Activated naive CD4-positive, alpha-beta T cell treated with anti-CD3 and anti-CD28 coated beads, Interleukin-2, amount 10 ng/mL, durations not matched to agents 7 days and 5 days (primary cell): ENCODE data around the gene SEL1L.
A peak's percentile ranks its signal among the peaks of the same experiment; 100 is the strongest.

ENCODE experiments used
- CTCF ChIA-PET: fragments of 350-600 bp; sonication (Branson Sonifier 250); formaldehyde crosslinking; loops from one replicate; lab custom pipeline; 2021; ENCODE audit warnings: antibody characterized with exemption; lab: Charles Lee
- DNase-seq: peaks from one replicate; pipeline ENCODE4 v3.0.0-alpha.2; 2020
- H3K27ac Mint-ChIP-seq: one replicate; pipeline ENCODE4 v1.8.0; 2021; ENCODE audit warnings: mild to moderate bottlenecking, moderate library complexity, mixed read lengths
- H3K27me3 Mint-ChIP-seq: one replicate; pipeline ENCODE4 v1.8.0; 2021; ENCODE audit warnings: mild to moderate bottlenecking, mixed read lengths
- H3K36me3 Mint-ChIP-seq: one replicate; pipeline ENCODE4 v1.8.0; 2021; ENCODE audit warnings: mixed read lengths
- H3K4me1 Mint-ChIP-seq: one replicate; pipeline ENCODE4 v1.8.0; 2021; ENCODE audit warnings: mixed read lengths
- H3K4me3 Mint-ChIP-seq: one replicate; pipeline ENCODE4 v1.8.0; 2021; ENCODE audit warnings: mild to moderate bottlenecking, moderate library complexity, mixed read lengths
- H3K9me3 Mint-ChIP-seq: one replicate; pipeline ENCODE4 v1.8.0; 2021; ENCODE audit warnings: mixed read lengths

SEL1L gene

DNA sequence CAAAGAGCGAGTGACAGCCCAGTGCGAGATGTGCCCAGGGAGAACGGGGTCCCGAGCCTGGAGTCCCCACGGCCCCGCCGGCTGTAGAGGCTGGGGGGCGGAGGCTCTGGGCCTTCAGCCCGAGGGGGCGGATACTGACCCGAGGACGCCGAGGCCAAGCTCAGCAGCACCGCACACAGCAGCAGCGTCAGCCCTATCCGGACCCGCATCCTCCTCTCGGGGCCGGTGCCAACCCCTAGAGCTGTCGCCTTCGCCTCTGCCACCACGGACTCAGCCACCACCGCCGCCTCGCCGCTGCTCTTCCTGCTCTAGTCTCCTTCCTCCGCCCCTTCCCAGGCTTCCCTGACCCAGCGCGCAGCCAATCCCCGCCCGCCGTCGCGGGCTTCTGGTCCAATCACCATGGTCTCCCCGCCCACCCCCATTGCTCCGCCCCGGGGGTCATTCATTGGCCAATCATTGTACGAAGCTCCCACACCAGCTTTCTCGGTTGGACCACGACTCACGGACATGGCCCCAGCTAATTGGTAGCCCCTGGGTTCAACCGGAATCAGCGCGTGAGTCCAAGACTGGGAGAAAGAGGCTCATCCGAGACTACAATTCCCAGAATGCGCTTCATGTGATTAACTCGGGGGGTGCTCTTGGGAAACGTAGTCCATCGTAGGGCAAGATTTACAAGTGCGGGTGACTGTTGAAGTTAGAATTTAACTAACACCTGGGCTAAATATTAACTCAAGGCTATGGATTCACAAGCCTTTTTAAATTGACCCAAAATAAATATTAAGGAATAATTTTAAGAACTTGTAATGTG is at the start of gene SEL1L:
SEL1L (minus strand) TSS at position 318 of the 808 bp plus-strand sequence; CDS start at position 209, 109 bp downstream.
- peak within 1 kb of the TSS; percentile 97 for H3K4me3 Mint-ChIP-seq
- peaks cover 5% of the 10 kb centered on the region for H3K36me3 Mint-ChIP-seq
- H3K27ac Mint-ChIP-seq, result peak within 1 kb of the TSS; percentile 92
- peaks cover 48% of the 10 kb centered on the region for H3K4me1 Mint-ChIP-seq
- CTCF ChIA-PET, result no interaction called here
- H3K9me3 Mint-ChIP-seq, result peaks cover 5% of the 10 kb centered on the region
- peak; percentile 100 for DNase-seq
- H3K27me3 Mint-ChIP-seq, result peaks cover under 1% of the 10 kb centered on the region

DNA sequence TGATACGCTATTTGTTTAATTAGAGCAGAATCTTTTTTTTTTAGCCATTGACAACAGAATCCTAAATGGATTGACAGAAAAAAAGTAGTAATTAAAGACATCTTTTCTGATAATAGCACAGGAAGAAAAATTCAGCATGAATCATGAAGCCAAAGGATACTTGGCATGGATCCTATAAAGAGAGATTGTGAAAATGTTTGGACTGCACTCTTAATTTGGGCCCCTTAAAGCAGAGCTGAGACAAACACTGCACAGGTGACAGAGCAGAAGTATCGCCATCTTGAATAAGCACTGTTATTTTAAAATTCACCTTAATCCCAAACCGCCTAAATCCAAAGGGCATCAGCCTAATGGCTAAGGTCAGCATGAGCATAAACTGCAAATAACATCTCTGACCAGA is 48.8 kb upstream of the SEL1L start:
- CTCF ChIA-PET, result no interaction called here
- Mint-ChIP-seq H3K27me3 (no peaks in the 10 kb centered on the region), H3K4me3 (no peak overlapping the region), H3K9me3 (no peaks in the 10 kb centered on the region), H3K36me3 (no peaks in the 10 kb centered on the region), H3K27ac (no peak overlapping the region), H3K4me1 (no peaks in the 10 kb centered on the region)
- DNase-seq, result no peak

DNA sequence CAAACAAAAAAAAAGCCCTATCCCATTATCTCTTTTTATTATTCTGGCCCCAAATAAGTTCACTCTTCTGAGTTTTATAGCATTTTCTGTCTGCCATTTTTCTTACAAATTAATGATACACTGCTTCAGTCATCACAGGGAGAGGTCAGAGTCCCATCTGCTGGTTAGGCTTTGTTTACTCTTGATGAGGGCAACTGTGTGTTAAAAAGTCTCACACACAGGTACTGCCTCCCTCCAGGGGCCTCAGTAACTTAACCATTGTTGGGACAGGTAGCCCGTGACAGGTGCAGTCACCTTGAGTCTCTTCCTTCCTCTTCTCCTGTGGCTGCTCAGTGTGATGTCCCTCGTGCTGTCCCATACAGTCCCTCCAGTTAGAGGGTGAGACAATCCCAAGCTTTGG is 45.5 kb upstream of the SEL1L start:
- Mint-ChIP-seq H3K27me3 (no peaks in the 10 kb centered on the region), H3K4me1 (no peaks in the 10 kb centered on the region), H3K9me3 (no peaks in the 10 kb centered on the region), H3K4me3 (no peak overlapping the region), H3K36me3 (no peaks in the 10 kb centered on the region), H3K27ac (no peak overlapping the region)
- CTCF ChIA-PET, result interaction anchor here (1.2 kb wide), 1 partner anchor 13 kb away, joined by 3 read pairs; no protein-coding TSS in a partner anchor
- DNase-seq, result no peak

DNA sequence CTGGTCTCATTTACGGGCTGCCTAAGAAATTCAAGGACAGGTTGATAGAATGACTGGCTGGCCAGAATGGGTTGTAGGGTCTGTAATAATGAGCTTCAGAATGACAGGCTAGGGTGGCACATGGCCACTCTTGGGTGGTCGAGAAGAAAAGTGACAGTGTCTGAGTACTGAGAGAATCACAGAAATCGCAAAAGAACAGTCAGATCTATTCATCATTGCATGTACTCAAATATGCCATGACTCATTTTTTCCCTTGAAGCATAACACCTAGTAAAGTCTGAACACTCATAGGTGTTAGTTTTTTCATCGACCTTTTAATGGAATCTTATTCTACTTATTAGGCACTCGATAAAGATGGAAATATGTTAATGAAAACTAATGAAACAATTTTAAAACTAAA is 37.8 kb upstream of the SEL1L start:
- Mint-ChIP-seq H3K9me3 (no peaks in the 10 kb centered on the region), H3K4me3 (no peak overlapping the region), H3K4me1 (no peaks in the 10 kb centered on the region), H3K36me3 (no peaks in the 10 kb centered on the region), H3K27me3 (peaks cover 19% of the 10 kb centered on the region), H3K27ac (no peak overlapping the region)
- no peak for DNase-seq
- CTCF ChIA-PET, result no interaction called here

DNA sequence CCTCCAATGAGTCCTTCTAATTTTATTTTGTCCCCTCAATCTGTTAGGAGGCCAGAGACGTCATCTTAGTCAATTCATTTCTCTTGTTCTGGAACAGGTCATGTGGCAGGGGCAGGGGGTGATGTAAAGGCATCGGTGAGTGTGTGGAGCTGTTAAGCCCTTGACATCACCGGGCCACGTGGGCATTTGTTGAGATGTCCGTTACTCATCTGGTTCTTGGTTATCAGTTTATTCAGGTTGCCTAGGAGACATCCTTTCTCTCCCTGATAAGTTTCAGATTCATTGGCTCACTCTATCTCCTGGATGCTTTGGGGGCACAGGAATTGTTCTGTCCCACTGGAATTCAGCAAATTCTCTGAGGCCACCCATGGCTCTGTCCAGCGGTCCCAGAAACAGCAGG is 33.6 kb upstream of the SEL1L start:
- Mint-ChIP-seq H3K36me3 (no peaks in the 10 kb centered on the region), H3K4me3 (no peak overlapping the region), H3K4me1 (no peaks in the 10 kb centered on the region), H3K27me3 (peaks cover 12% of the 10 kb centered on the region), H3K27ac (no peak overlapping the region), H3K9me3 (no peaks in the 10 kb centered on the region)
- no peak for DNase-seq
- CTCF ChIA-PET, result interaction anchor here (2.7 kb wide), 1 partner anchor 425 kb away, joined by 10 read pairs; no protein-coding TSS in a partner anchor

DNA sequence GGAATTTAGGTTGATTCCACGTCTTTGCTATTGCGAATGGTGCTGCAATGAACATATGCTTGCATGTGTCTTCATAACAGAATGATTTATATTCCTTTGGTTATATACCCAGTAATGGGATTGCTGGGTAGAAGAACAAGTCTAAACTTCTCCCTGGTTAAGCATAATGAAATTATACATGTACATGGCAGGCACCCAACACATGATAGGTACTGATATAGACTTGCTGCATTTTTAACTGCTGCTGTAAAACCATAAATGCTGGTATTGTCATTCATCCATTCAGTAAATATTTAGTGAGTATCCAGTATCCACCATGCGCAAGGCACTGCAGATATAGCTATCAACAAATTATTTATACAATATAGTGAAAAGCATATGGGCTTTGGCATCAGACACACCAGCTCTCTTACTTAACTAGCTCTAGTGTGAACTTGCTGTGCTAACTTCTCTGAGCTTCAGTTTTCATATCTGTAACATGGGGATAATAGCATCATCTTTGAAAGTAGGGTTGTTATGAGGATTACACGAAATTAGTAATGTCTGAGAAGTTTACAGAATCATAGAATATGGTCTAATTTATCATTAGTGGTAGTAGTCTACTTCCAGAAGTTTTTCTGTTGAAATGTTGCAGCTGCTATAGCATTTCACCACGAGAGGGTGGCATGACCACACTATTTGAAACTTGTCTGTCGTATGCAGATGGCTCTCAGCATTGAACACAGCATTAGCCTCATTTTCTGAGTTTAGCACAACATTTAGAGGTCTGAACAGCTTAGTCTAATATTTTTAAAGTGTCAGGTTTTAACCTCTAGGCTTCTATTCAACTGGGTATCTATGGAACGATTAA is 32.0 kb upstream of the SEL1L start:
- no peaks in the 10 kb centered on the region for H3K9me3 Mint-ChIP-seq

DNA sequence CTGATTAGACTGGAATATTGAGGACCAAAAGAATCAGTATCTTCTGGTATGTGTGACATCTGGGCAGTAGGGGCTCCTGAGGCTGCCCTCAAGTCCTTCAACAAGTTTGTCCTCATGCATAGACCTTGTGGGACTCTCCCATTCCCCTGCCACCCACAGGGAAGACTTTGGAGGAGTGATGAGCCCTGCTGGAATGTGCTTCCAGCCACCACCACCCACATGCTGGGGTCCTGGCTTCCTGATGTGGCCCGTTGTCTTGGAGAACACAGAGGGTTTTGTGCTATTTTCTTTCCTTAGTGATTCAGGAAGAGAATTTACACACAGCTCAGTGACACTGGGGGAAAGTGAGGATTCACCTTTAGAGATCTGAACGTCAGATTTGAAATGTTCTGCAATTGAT is 29.2 kb upstream of the SEL1L start:
- no peak overlapping the region for H3K27ac Mint-ChIP-seq
- peaks cover 15% of the 10 kb centered on the region for H3K27me3 Mint-ChIP-seq
- H3K9me3 Mint-ChIP-seq, result no peaks in the 10 kb centered on the region
- H3K4me1 Mint-ChIP-seq, result no peaks in the 10 kb centered on the region
- H3K36me3 Mint-ChIP-seq, result no peaks in the 10 kb centered on the region
- no peak for DNase-seq
- CTCF ChIA-PET, result no interaction called here
- H3K4me3 Mint-ChIP-seq, result no peak overlapping the region

More for the DNA sequence above, 32.0 kb upstream of the SEL1L start:
- peak; percentile 26 for DNase-seq
- Mint-ChIP-seq H3K36me3 (no peaks in the 10 kb centered on the region), H3K4me3 (no peak overlapping the region), H3K4me1 (no peaks in the 10 kb centered on the region), H3K27me3 (peaks cover 12% of the 10 kb centered on the region), H3K27ac (no peak overlapping the region)
- CTCF ChIA-PET, result interaction anchor here (1.6 to 2.7 kb wide), 2 partner anchors 14 to 427 kb away, joined by 3 to 10 read pairs; no protein-coding TSS in a partner anchor

DNA sequence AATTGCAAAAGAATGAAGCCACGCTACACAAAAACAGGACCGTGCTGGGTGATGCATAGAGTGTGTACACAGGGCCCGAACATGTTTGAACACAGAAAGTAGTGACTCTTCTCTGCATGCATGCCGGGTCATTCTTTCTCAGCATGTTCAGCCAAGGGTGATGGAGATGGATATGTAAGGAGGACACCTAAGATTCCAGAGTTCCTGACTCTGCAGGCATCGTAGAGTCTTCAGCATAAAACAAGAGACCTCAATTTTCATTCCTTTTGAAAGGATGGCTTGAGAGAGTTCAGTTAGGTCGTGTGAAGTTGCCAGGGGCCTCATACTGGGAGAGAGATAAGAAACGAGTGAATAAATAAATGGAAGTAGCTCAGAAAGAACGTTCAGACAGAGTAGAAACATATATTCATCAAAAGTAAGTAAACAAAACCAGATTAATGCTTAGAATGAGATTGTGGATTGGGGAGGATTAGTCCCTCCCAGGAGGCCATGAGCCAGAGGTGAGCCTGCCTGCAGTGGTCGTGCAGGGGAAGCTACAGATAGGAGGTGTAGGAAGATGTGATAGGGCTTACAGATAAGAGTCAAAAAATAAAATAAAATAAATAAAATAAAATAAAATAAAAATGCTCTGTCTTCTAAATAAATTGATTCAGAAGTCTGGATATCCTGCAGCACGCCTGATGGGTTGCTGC is 27.6 kb upstream of the SEL1L start:
- no peak overlapping the region for H3K27ac Mint-ChIP-seq
- no peak for DNase-seq
- H3K27me3 Mint-ChIP-seq, result peaks cover 10% of the 10 kb centered on the region
- no peaks in the 10 kb centered on the region for H3K36me3 Mint-ChIP-seq
- no peaks in the 10 kb centered on the region for H3K4me1 Mint-ChIP-seq
- CTCF ChIA-PET, result interaction anchor here (0.6 kb wide), 1 partner anchor 13 kb away, joined by 4 read pairs; no protein-coding TSS in a partner anchor
- H3K9me3 Mint-ChIP-seq, result no peaks in the 10 kb centered on the region
- no peak overlapping the region for H3K4me3 Mint-ChIP-seq

DNA sequence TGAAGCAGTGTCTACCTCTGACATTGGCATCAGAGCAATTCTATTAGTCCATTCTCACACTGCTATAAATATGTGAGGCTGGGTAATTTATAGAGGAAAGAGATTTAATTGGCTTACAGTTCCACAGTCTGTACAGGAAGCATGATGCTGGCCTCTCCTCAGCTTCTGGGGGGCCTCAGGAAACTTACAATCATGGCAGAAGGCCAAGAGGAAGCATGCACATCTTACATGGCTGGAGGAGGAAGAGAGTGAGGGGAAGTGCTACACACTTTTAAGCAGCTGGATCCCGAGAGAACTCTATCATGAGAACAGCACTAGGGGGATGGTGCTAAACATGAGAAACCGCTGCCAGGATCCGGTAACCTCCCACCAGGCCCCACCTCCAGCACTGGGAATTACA is 25.7 kb upstream of the SEL1L start:
- H3K4me1 Mint-ChIP-seq, result no peaks in the 10 kb centered on the region
- peaks cover 10% of the 10 kb centered on the region for H3K27me3 Mint-ChIP-seq
- DNase-seq, result no peak
- H3K36me3 Mint-ChIP-seq, result no peaks in the 10 kb centered on the region
- H3K4me3 Mint-ChIP-seq, result no peak overlapping the region
- CTCF ChIA-PET, result no interaction called here
- H3K27ac Mint-ChIP-seq, result no peak overlapping the region
- no peaks in the 10 kb centered on the region for H3K9me3 Mint-ChIP-seq

DNA sequence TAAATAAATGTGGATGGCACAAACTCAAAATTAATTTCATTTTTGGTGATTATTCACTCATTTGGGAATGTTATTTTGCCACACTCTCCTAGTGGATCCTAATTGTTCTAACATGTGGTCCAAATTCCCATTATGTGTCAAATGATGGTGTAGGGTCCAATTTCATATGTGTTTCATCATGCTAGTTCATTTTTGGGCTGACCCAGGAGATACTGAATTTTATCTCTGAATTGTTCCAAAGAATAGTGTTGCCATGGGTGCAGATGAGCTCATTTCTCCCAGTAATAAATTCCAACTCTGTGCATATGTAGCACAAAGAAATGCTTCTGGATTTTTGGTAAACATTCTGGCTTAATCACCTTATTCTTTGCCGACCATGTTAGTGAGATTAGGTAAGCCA is 23.5 kb upstream of the SEL1L start:
- no peaks in the 10 kb centered on the region for H3K4me1 Mint-ChIP-seq
- no peaks in the 10 kb centered on the region for H3K36me3 Mint-ChIP-seq
- peaks cover 3% of the 10 kb centered on the region for H3K27me3 Mint-ChIP-seq
- H3K9me3 Mint-ChIP-seq, result no peaks in the 10 kb centered on the region
- no peak overlapping the region for H3K4me3 Mint-ChIP-seq
- CTCF ChIA-PET, result no interaction called here
- DNase-seq, result no peak
- H3K27ac Mint-ChIP-seq, result no peak overlapping the region

DNA sequence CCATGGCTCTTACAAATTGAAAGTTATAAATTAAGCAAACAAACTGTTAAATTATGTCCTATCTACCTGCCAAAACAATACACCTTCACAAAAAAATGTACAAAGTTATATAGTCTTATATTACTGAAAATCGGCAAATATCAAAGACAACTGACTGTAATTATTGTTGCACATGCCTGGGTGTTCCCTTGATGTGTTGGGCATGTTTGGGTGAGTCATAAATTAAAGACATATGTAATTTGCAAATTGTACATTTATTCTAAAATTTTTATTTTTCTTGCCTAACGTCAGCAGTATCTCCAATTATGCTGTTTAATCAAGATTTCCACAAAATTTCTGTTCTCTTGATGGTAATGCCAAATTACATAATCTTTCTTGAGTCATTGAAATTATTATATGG is 22.0 kb upstream of the SEL1L start:
- Mint-ChIP-seq H3K27ac (no peak overlapping the region), H3K27me3 (peaks cover 3% of the 10 kb centered on the region), H3K36me3 (no peaks in the 10 kb centered on the region), H3K4me1 (no peaks in the 10 kb centered on the region), H3K4me3 (no peak overlapping the region), H3K9me3 (no peaks in the 10 kb centered on the region)
- no peak for DNase-seq
- CTCF ChIA-PET, result no interaction called here

DNA sequence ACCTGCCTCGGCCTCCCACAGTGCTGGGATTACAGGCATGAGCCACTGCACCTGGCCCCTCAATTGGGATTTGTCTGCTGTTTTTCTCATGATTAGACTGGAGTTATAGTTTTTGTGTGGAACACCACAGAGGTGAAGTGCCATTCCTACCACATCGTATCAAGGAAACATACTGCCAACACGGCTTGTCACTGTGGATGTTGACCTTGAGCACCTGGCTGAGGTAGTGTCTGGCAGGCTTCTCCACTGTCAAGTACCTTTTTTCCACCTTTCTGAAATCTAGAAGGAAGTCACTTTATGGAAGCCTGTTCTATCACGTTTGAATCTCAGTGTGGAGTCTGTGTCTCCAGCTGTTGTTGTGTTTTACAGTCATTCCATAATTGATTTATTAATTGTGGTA is 21.4 kb upstream of the SEL1L start:
- no peak overlapping the region for H3K27ac Mint-ChIP-seq
- CTCF ChIA-PET, result no interaction called here
- no peak for DNase-seq

DNA sequence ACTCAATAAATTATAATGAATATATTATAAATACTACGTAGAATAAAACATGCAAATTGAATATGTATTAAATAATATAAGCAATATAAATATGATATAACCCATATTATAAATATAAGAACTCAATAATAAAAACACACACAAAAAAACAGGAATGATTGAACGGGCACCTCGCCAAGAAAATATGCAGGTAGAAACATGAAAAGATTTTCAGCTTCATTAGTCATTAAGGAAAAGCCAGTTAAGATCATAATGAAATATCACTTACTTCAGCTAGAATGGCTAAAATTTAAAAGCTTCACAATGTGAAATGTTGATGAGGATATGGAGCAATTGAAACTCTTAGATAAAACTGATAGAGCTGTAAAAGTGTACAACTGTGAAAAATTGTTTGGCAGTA is 17.8 kb upstream of the SEL1L start:
- H3K27me3 Mint-ChIP-seq, result no peaks in the 10 kb centered on the region
- H3K9me3 Mint-ChIP-seq, result no peaks in the 10 kb centered on the region
- DNase-seq, result no peak
- H3K27ac Mint-ChIP-seq, result no peak overlapping the region
- no peak overlapping the region for H3K4me3 Mint-ChIP-seq
- H3K36me3 Mint-ChIP-seq, result peaks cover 3% of the 10 kb centered on the region
- peaks cover 14% of the 10 kb centered on the region for H3K4me1 Mint-ChIP-seq
- CTCF ChIA-PET, result no interaction called here

More for the DNA sequence above, 21.4 kb upstream of the SEL1L start:
- Mint-ChIP-seq H3K4me1 (no peaks in the 10 kb centered on the region), H3K36me3 (no peaks in the 10 kb centered on the region), H3K27me3 (peaks cover 3% of the 10 kb centered on the region), H3K9me3 (no peaks in the 10 kb centered on the region), H3K4me3 (no peak overlapping the region)

DNA sequence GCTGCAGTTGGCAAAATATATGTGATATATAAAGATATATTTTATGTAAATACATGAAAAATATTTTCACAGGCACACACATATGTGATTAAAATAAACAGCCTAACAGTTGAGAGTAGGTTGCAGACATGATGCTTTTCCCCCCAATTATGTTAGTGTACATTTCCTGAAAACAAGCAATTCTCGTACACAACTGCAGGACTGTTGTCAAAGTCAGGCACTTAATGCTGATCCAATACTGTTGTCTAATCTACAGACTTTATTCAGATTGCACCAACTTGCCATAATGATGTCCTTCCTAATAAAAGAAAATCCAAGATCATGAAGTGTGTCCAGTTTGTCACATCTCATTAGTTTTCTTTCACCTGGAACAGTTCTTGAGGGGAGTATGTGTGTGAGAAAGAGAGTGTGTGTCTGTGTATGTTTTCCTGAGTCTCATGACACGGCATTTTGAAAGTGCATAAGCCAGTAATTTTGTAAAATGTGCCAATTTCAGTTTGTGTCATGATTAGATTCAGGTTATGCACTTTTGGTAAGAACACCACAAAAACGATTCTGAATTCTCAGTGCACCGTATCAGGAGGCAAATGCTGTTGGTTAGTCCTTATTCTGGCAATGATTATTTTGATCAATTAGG is 16.5 kb upstream of the SEL1L start:
- Mint-ChIP-seq H3K4me1 (peaks cover 14% of the 10 kb centered on the region), H3K4me3 (no peak overlapping the region), H3K36me3 (peaks cover 3% of the 10 kb centered on the region), H3K27ac (no peak overlapping the region), H3K9me3 (no peaks in the 10 kb centered on the region), H3K27me3 (no peaks in the 10 kb centered on the region)
- CTCF ChIA-PET, result no interaction called here
- no peak for DNase-seq
